Mesothelial cell of epicardium (in vitro differentiated cells): ENCODE data around the gene MELTF. TPM values are rescaled to one million over a fixed set of nuclear protein-coding genes. Genes with fewer than 3 reads are reported as not detected.

Experiments
- DNase-seq, 2 experiments: peaks; one replicate each; pipeline ENCODE4 v3.0.0; 2021; ENCODE audit warnings: low spot score in 2 of 2; ENCODE audit not compliant: unreplicated experiment in 2 of 2
- H3K27ac Mint-ChIP-seq: 2 replicates; pipeline ENCODE4 v1.8.0; 2021; ENCODE audit warnings: mixed read lengths
- H3K27me3 Mint-ChIP-seq: 2 replicates; pipeline ENCODE4 v1.8.0; 2021; ENCODE audit warnings: low read depth, mixed read lengths
- H3K36me3 Mint-ChIP-seq: 2 replicates; pipeline ENCODE4 v1.8.0; 2021; ENCODE audit warnings: mixed read lengths
- H3K4me1 Mint-ChIP-seq: 2 replicates; pipeline ENCODE4 v1.8.0; 2021; ENCODE audit warnings: mixed read lengths
- H3K4me3 Mint-ChIP-seq: 2 replicates; pipeline ENCODE4 v1.8.0; 2021; ENCODE audit warnings: mild to moderate bottlenecking, moderate library complexity, mixed read lengths
- H3K9me3 Mint-ChIP-seq: 2 replicates; pipeline ENCODE4 v1.8.0; 2021; ENCODE audit warnings: mixed read lengths
- CTCF ChIP-seq: fragments of 200-600 bp; sonication (generic); IDR thresholded peaks from one replicate; pipeline ENCODE4 v1.5.0; 2021; ENCODE audit warnings: antibody characterized with exemption; ENCODE audit not compliant: unreplicated experiment
- total RNA-seq: library from RNA; stranded (reverse); gene quantifications from 3 replicates; pipeline ENCODE4 v1.2.1, GENCODE V29; 2021

Gene MELTF
- total RNA-seq, 1 donor from 2014 or later, result 9.2 TPM

GRCh38 chr3:196983186-196983585 is 46.4 kb downstream of the MELTF start:
- Mint-ChIP-seq H3K9me3 (peaks cover 16% of the 10 kb centered on the region), H3K27me3 (peaks cover 3% of the 10 kb centered on the region), H3K4me3 (no peak overlapping the region), H3K4me1 (no peaks in the 10 kb centered on the region), H3K27ac (no peak overlapping the region), H3K36me3 (peaks cover 11% of the 10 kb centered on the region)
- no peak for TF ChIP-seq CTCF
- DNase-seq, result no peak

- Mint-ChIP-seq H3K4me3 (no peak overlapping the region), H3K9me3 (peaks cover 16% of the 10 kb centered on the region), H3K27ac (no peak overlapping the region), H3K36me3 (peaks cover 11% of the 10 kb centered on the region), H3K4me1 (no peaks in the 10 kb centered on the region), H3K27me3 (peaks cover 3% of the 10 kb centered on the region)
- TF ChIP-seq CTCF, result no peak
- DNase-seq, result no peak
These were observed 48.0 kb downstream of the MELTF start for GRCh38 chr3:196981657-196982056.

- H3K9me3 Mint-ChIP-seq, result peaks cover 16% of the 10 kb centered on the region
- no peak overlapping the region for H3K27ac Mint-ChIP-seq
- H3K4me1 Mint-ChIP-seq, result no peaks in the 10 kb centered on the region
- no peak for DNase-seq
- TF ChIP-seq CTCF, result no peak
- peaks cover 11% of the 10 kb centered on the region for H3K36me3 Mint-ChIP-seq
- peaks cover 3% of the 10 kb centered on the region for H3K27me3 Mint-ChIP-seq
- H3K4me3 Mint-ChIP-seq, result no peak overlapping the region
These were observed 50.1 kb downstream of the MELTF start for GRCh38 chr3:196979545-196979944.

DNA sequence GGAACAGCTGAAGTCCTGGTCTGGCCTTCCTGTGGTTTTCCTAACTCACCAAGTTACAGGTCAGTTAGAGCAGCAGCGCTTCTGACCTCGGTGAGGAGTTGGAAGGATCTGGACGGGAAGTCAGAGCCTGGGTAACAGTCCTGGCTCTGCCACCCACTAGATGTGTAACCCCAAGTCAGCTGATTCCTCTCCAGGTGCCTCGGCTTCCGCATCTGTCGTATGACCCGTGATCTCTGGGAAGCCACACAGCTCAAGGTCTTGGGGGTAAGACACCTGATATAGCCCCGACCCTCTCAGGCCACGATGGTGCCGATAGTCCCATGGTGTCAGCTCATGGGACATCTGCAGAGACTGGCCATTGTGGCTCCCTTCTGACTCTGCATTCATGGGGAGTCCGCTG is 52.7 kb downstream of the MELTF start:
- Mint-ChIP-seq H3K27ac (no peak overlapping the region), H3K4me3 (no peak overlapping the region), H3K9me3 (peaks cover 6% of the 10 kb centered on the region), H3K4me1 (no peaks in the 10 kb centered on the region), H3K27me3 (peaks cover 3% of the 10 kb centered on the region), H3K36me3 (peaks cover 4% of the 10 kb centered on the region)
- DNase-seq, result no peak
- no peak for TF ChIP-seq CTCF

DNA sequence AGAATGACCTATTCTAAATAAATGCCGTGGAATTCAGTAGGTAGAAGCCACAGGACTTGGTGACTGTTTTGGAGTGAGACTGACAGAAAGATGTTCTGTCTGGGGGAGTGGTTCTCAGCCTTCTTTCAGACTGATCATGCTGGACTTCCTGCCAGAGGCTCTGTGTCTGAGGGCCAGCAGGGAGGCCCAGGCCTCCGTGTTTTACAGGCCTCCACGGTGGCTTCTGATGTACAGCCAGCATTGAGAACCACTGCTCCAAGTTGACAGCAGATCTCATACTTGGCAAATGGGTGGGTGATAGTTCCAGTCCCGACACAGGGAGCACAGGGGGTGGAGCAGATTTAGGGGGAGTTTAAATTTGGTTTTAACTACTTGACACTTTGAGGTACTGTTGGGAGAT is 54.3 kb downstream of the MELTF start:
- Mint-ChIP-seq H3K27ac (no peak overlapping the region), H3K4me3 (no peak overlapping the region), H3K36me3 (no peaks in the 10 kb centered on the region), H3K4me1 (no peaks in the 10 kb centered on the region), H3K27me3 (peaks cover 15% of the 10 kb centered on the region), H3K9me3 (no peaks in the 10 kb centered on the region)
- no peak for TF ChIP-seq CTCF
- DNase-seq, result no peak

DNA sequence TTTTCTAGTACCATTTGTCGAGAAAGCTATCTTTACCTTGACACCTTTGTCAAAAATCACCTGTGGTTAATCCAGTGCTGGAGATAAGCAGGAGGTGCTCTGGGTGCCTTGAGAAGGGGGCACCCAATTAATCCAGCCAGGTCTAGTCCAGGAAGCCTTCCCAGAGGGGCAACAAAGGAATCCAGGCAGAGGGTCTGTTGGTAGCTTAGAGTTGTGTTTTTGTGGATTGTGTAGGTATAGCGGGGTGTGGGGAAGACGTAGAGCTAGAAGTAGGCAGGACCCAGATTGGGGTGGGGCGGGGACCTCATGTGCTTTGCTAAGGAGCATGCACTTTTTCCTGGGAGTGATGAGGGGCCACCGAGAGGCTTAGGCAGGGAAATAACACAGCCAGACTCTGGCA is 55.0 kb downstream of the MELTF start:
- H3K4me3 Mint-ChIP-seq, result no peak overlapping the region
- H3K9me3 Mint-ChIP-seq, result no peaks in the 10 kb centered on the region
- no peak overlapping the region for H3K27ac Mint-ChIP-seq
- peaks cover 20% of the 10 kb centered on the region for H3K27me3 Mint-ChIP-seq
- TF ChIP-seq CTCF, result no peak
- no peaks in the 10 kb centered on the region for H3K36me3 Mint-ChIP-seq
- no peak for DNase-seq
- H3K4me1 Mint-ChIP-seq, result no peaks in the 10 kb centered on the region
